HepG2 (cell line): ENCODE measurements around the gene RNF149. TPM values are rescaled to one million over a fixed set of nuclear protein-coding genes. Genes with fewer than 3 reads are reported as not detected.

Source experiments
- ATF2 ChIP-seq: sonication (generic); formaldehyde crosslinking; IDR thresholded peaks from 2 replicates; pipeline ENCODE4 v1.4.0; 2020; ENCODE audit warnings: missing genetic modification reagents
- CEBPZ ChIP-seq: IDR thresholded peaks from 2 replicates; pipeline ENCODE4 v1.6.1; 2012; ENCODE audit warnings: low read length, improper control_type of control experiment
- EEA1 ChIP-seq: sonication (generic); formaldehyde crosslinking; IDR thresholded peaks from 2 replicates; pipeline ENCODE4 v1.5.1; 2020; ENCODE audit warnings: mild to moderate bottlenecking, missing genetic modification reagents, borderline replicate concordance
- GATAD1 ChIP-seq: IDR thresholded peaks from 2 replicates; pipeline ENCODE4 v1.6.1; 2016; ENCODE audit warnings: missing genetic modification reagents, missing compliant biosample characterization
- PAXIP1 ChIP-seq: sonication (generic); formaldehyde crosslinking; conservative IDR thresholded peaks from 2 replicates; pipeline ENCODE4 v1.4.0; 2020; ENCODE audit warnings: mild to moderate bottlenecking, missing genetic modification reagents, moderate library complexity
- RBFOX2 ChIP-seq: fragments of 200-400 bp; formaldehyde crosslinking; IDR thresholded peaks from 2 replicates; pipeline ENCODE4 v1.6.1; 2017; ENCODE audit warnings: low read depth, mild to moderate bottlenecking, low read length
- RXRB ChIP-seq: IDR thresholded peaks from 2 replicates; pipeline ENCODE4 v1.6.1; 2016; ENCODE audit warnings: borderline replicate concordance, missing genetic modification reagents, missing compliant biosample characterization
- SETDB1 ChIP-seq: sonication (generic); formaldehyde crosslinking; IDR thresholded peaks from 2 replicates; pipeline ENCODE4 v1.5.1; 2020; ENCODE audit warnings: missing genetic modification reagents, mild to moderate bottlenecking, borderline replicate concordance
- TEF ChIP-seq: sonication (generic); formaldehyde crosslinking; IDR thresholded peaks from 2 replicates; pipeline ENCODE4 v1.5.0; 2020; ENCODE audit warnings: missing genetic modification reagents
- ZFP91 ChIP-seq: sonication (generic); formaldehyde crosslinking; IDR thresholded peaks from 2 replicates; pipeline ENCODE4 v1.9.0; 2022; ENCODE audit warnings: missing genetic modification reagents, mild to moderate bottlenecking, borderline replicate concordance
- ZNF251 ChIP-seq: sonication (generic); formaldehyde crosslinking; IDR thresholded peaks from 2 replicates; pipeline ENCODE4 v1.9.0; 2021; ENCODE audit warnings: mild to moderate bottlenecking, missing genetic modification reagents
- ZNF317 ChIP-seq: sonication (generic); formaldehyde crosslinking; IDR thresholded peaks from 2 replicates; pipeline ENCODE4 v1.5.0; 2020; ENCODE audit warnings: mild to moderate bottlenecking, missing genetic modification reagents
- ZNF660 ChIP-seq: sonication (generic); formaldehyde crosslinking; IDR thresholded peaks from 2 replicates; pipeline ENCODE4 v1.5.1; 2020; ENCODE audit warnings: mild to moderate bottlenecking, low read depth, missing genetic modification reagents, borderline replicate concordance
- ZNF784 ChIP-seq: sonication (generic); formaldehyde crosslinking; IDR thresholded peaks from 2 replicates; pipeline ENCODE4 v1.5.1; 2020; ENCODE audit warnings: missing genetic modification reagents, mild to moderate bottlenecking, borderline replicate concordance
- polyA plus RNA-seq, 8 experiments: library from polyadenylated mRNA; depleted of rRNA in 3 of 8; stranded (reverse) in 7 of 8; unstranded in 1 of 8; fragments of >200 nt; fragmentation: Illumina TruSeq in 4 of 8; extraction: Trizol in 4 of 8; gene quantifications; 2 replicates each; pipeline versions ENCODE4 v1.2.1 to v1.2.3, GENCODE V29; 2011 to 2016; ENCODE audit warnings: low read depth in 4 of 8, missing spikeins in 1 of 8, mixed read lengths in 1 of 8; ENCODE audit not compliant: insufficient read depth in 1 of 8
- total RNA-seq, 5 experiments: library from RNA; depleted of rRNA; stranded (reverse); fragments of >200 nt; fragmentation: Illumina TruSeq; extraction: Trizol; gene quantifications; 2 replicates each; pipeline ENCODE4 v1.2.3, GENCODE V29; 2016; ENCODE audit warnings: low read depth in 1 of 5

RNF149 gene
- total and polyA plus RNA-seq, 2 of the 13 experiments (the other 11 are each of a cell fraction or from before 2014, with no cell fraction given), result 87.6 to 109 TPM

- no peak for TF ChIP-seq CEBPZ
- peak; percentile 88 for TF ChIP-seq RXRB
- peak; percentile 94 for TF ChIP-seq ZNF660
- no peak for TF ChIP-seq SETDB1 (CRISPR knock-in tag)
- no peak; the same call in 1 of the 2 replicates for TF ChIP-seq ZNF784 (CRISPR knock-in tag)
- 0 out of 2 replicates have a peak, but pooled peaks have one; percentile 67 for TF ChIP-seq TEF (CRISPR knock-in tag)
- peak; percentile 100 for TF ChIP-seq RBFOX2
- TF ChIP-seq PAXIP1, result peak; percentile 88
- peak; percentile 86 for TF ChIP-seq ATF2
- TF ChIP-seq ZFP91, result peak; percentile 93
- TF ChIP-seq ZNF251 (CRISPR knock-in tag), result no peak; the same call in 1 of the 2 replicates
- peak; percentile 63 for TF ChIP-seq EEA1 (CRISPR knock-in tag)
- peak; percentile 82 for TF ChIP-seq GATAD1 (CRISPR knock-in tag)
- peak; percentile 95 for TF ChIP-seq ZNF317 (CRISPR knock-in tag)
Measured at GRCh38 chr2:101308432-101309210, at the start of gene RNF149 (continued).
